Caco-2 (cell line): ENCODE data around the gene PGLYRP3. TPM values are rescaled to one million over a fixed set of nuclear protein-coding genes. Genes with fewer than 3 reads are reported as not detected.

Experiments used
- BruUV-seq: library from RNA; stranded (reverse); fragments of 400-500 nt; replicated peaks from 2 replicates; lab custom pipeline; 2021; lab: Mats Ljungman, UMichigan
- CTCF ChIA-PET: fragments of 300-600 bp; sonication (Branson Sonifier 250); formaldehyde crosslinking; loops from one replicate; lab custom pipeline; 2022; ENCODE audit warnings: antibody characterized with exemption; lab: Charles Lee
- POLR2A ChIA-PET: fragments of 300-600 bp; sonication (Branson Sonifier 250); formaldehyde crosslinking; loops from one replicate; lab custom pipeline; 2022; ENCODE audit warnings: antibody characterized with exemption; lab: Charles Lee
- DNase-seq, 2 experiments: peaks; one replicate each; pipeline versions ENCODE4 v3.0.0 to v3.0.0-alpha.2; 2020 to 2022
- H3K27me3 ChIP-seq: replicated peaks from 2 replicates; pipeline ENCODE4 v1.6.0; 2011; ENCODE audit warnings: low read length; ENCODE audit not compliant: control insufficient read depth, insufficient read depth
- H3K36me3 ChIP-seq: 2 replicates; pipeline ENCODE4 v1.5.1; 2011; ENCODE audit warnings: low read length; ENCODE audit not compliant: control insufficient read depth, insufficient read depth
- H3K4me1 ChIP-seq: fragments of 250-450 bp; sonication (Bioruptor Pico); 2 replicates; pipeline ENCODE4 v1.5.1; 2020; ENCODE audit warnings: mild to moderate bottlenecking
- H3K4me3 ChIP-seq: 2 replicates; pipeline ENCODE4 v1.5.1; 2011; ENCODE audit warnings: low read depth, mild to moderate bottlenecking, control low read depth, low read length
- H3K9me3 ChIP-seq: fragments of 250-450 bp; sonication (Bioruptor Pico); 2 replicates; pipeline ENCODE4 v1.5.1; 2020; ENCODE audit warnings: mild to moderate bottlenecking, moderate library complexity
- H3K27ac Mint-ChIP-seq: one replicate; pipeline ENCODE4 v1.8.0; 2022; ENCODE audit warnings: mixed read lengths; ENCODE audit not compliant: unreplicated experiment
- H3K27me3 Mint-ChIP-seq: one replicate; pipeline ENCODE4 v1.8.0; 2022; ENCODE audit warnings: mixed read lengths; ENCODE audit not compliant: insufficient read depth, unreplicated experiment
- H3K36me3 Mint-ChIP-seq: one replicate; pipeline ENCODE4 v1.8.0; 2022; ENCODE audit warnings: mild to moderate bottlenecking, mixed read lengths; ENCODE audit not compliant: insufficient read depth, unreplicated experiment
- H3K4me1 Mint-ChIP-seq: one replicate; pipeline ENCODE4 v1.8.0; 2022; ENCODE audit warnings: low read depth, mixed read lengths; ENCODE audit not compliant: unreplicated experiment
- H3K4me3 Mint-ChIP-seq: one replicate; pipeline ENCODE4 v1.8.0; 2022; ENCODE audit warnings: mild to moderate bottlenecking, moderate library complexity, mixed read lengths; ENCODE audit not compliant: unreplicated experiment
- H3K9me3 Mint-ChIP-seq: one replicate; pipeline ENCODE4 v1.8.0; 2022; ENCODE audit warnings: mixed read lengths; ENCODE audit not compliant: unreplicated experiment
- CTCF ChIP-seq, 2 experiments: fragments of 200-600 bp in 1 of 2; IDR thresholded peaks; 1 replicate in 1 of 2; 2 replicates in 1 of 2; pipeline versions ENCODE4 v1.5.1 to v1.8.0; 2011 to 2022; ENCODE audit warnings: antibody characterized with exemption in 1 of 2, control low read depth in 1 of 2, inconsistent platforms in 1 of 2, low read depth in 1 of 2, low read length in 1 of 2, mild to moderate bottlenecking in 1 of 2, moderate library complexity in 1 of 2; ENCODE audit not compliant: insufficient read depth in 1 of 2, severe bottlenecking in 1 of 2, unreplicated experiment in 1 of 2
- intact Hi-C: fragments of 100-400 bp; cut with micrococcal nuclease; formaldehyde crosslinking; loops from one replicate; pipeline ENCODE4 v1.10.0; 2022; ENCODE audit not compliant: unreplicated experiment
- total RNA-seq: library from RNA; stranded (reverse); gene quantifications from 2 replicates; pipeline ENCODE4 v1.2.3, GENCODE V29; 2022

Gene PGLYRP3
- total RNA-seq, 1 experiment from 2014 or later = not detected

GRCh38 chr1:153341431-153341934, 28.7 kb upstream of the PGLYRP3 start:
- POLR2A ChIA-PET = no interaction called here
- no peak for TF ChIP-seq CTCF (IDR thresholded peaks at IDR 0.05; ENCODE audit: insufficient read depth in 1 of 2, low read depth in 1 of 2, low read length in 1 of 2, severe bottlenecking in 1 of 2, unreplicated experiment in 1 of 2)
- peaks cover 14% of the 10 kb centered on the region for H3K9me3 Mint-ChIP-seq
- CTCF ChIA-PET = no interaction called here
- Histone ChIP-seq H3K4me3 (no peak overlapping the region), H3K4me1 (peaks cover 36% of the 10 kb centered on the region), H3K9me3 (no peaks in the 10 kb centered on the region), H3K36me3 (no peaks in the 10 kb centered on the region), H3K27me3 (no peaks in the 10 kb centered on the region)
- intact Hi-C loops = no loop called here
- no peak overlapping the region for H3K27ac Mint-ChIP-seq
- no peak for DNase-seq
- no peak overlapping the region for H3K4me3 Mint-ChIP-seq
- H3K27me3 Mint-ChIP-seq = no peaks in the 10 kb centered on the region
- no TSS peak for BruUV-seq
- H3K4me1 Mint-ChIP-seq = peaks cover 41% of the 10 kb centered on the region
- no peaks in the 10 kb centered on the region for H3K36me3 Mint-ChIP-seq

- CTCF ChIA-PET = no interaction called here
- BruUV-seq = no TSS peak
- no peak overlapping the region for H3K27ac Mint-ChIP-seq
Observed at GRCh38 chr1:153340356-153340755, 27.6 kb upstream of the PGLYRP3 start.

GRCh38 chr1:153339802-153340201, 27.1 kb upstream of the PGLYRP3 start:
- TF ChIP-seq CTCF (IDR thresholded peaks at IDR 0.05; ENCODE audit: insufficient read depth in 1 of 2, low read depth in 1 of 2, low read length in 1 of 2, severe bottlenecking in 1 of 2, unreplicated experiment in 1 of 2) = no peak
- Mint-ChIP-seq H3K9me3 (peaks cover 14% of the 10 kb centered on the region), H3K36me3 (no peaks in the 10 kb centered on the region), H3K27me3 (no peaks in the 10 kb centered on the region), H3K27ac (no peak overlapping the region), H3K4me3 (no peak overlapping the region), H3K4me1 (peaks cover 41% of the 10 kb centered on the region)
- ChIA-PET CTCF (no interaction called here), POLR2A (no interaction called here)
- H3K27me3 ChIP-seq = no peaks in the 10 kb centered on the region
- no peak overlapping the region for H3K4me3 ChIP-seq
- H3K9me3 ChIP-seq = no peaks in the 10 kb centered on the region
- no TSS peak for BruUV-seq
- H3K4me1 ChIP-seq = peaks cover 36% of the 10 kb centered on the region
- intact Hi-C loops = no loop called here
- H3K36me3 ChIP-seq = no peaks in the 10 kb centered on the region
- no peak for DNase-seq

More at GRCh38 chr1:153340356-153340755, 27.6 kb upstream of the PGLYRP3 start:
- Mint-ChIP-seq H3K4me3 (no peak overlapping the region), H3K4me1 (peaks cover 41% of the 10 kb centered on the region), H3K27me3 (no peaks in the 10 kb centered on the region), H3K36me3 (no peaks in the 10 kb centered on the region), H3K9me3 (peaks cover 14% of the 10 kb centered on the region)
- TF ChIP-seq CTCF (IDR thresholded peaks at IDR 0.05; ENCODE audit: insufficient read depth in 1 of 2, low read depth in 1 of 2, low read length in 1 of 2, severe bottlenecking in 1 of 2, unreplicated experiment in 1 of 2) = no peak
- intact Hi-C loops = no loop called here
- H3K9me3 ChIP-seq = no peaks in the 10 kb centered on the region
- H3K4me3 ChIP-seq = no peak overlapping the region
- H3K36me3 ChIP-seq = no peaks in the 10 kb centered on the region
- no peaks in the 10 kb centered on the region for H3K27me3 ChIP-seq
- POLR2A ChIA-PET = no interaction called here
- DNase-seq = no peak
- H3K4me1 ChIP-seq = peaks cover 36% of the 10 kb centered on the region
